K562 (cell line): ENCODE data around the gene ADGRL3. TPM values are rescaled to one million over a fixed set of nuclear protein-coding genes. Genes with fewer than 3 reads are reported as not detected.

Source experiments
- ATAC-seq: fragments of 200-7000 bp; cut with Tn5 transposase; 3 replicates; pipeline ENCODE4 v1.9.1; 2020; ENCODE audit warnings: moderate library complexity
- BruUV-seq: library from RNA; stranded (reverse); fragments of 400-500 nt; replicated peaks from 2 replicates; lab custom pipeline; 2021; lab: Mats Ljungman, UMichigan
- CTCF ChIA-PET: fragments of 300-600 bp; formaldehyde crosslinking; extraction: SDS; loops from one replicate; lab custom pipeline; 2021; ENCODE audit warnings: low intra/inter-chr PET ratio; lab: Yijun Ruan, JAX
- POLR2A ChIA-PET: fragments of 300-600, 350-650 bp; sonication (Branson Sonifier 250); formaldehyde crosslinking; extraction: SDS; loops from one replicate; lab custom pipeline; 2021; ENCODE audit warnings: antibody characterized with exemption, inconsistent platforms; lab: Yijun Ruan, JAX
- DNase-seq, 4 experiments: peaks; one replicate each; pipeline versions ENCODE4 v3.0.0 to v3.0.0-alpha.2; 2011 to 2018; ENCODE audit warnings: low spot score in 3 of 4, mixed read lengths in 3 of 4; ENCODE audit errors: extremely low read depth in 1 of 4
- FAIRE-seq: peaks from 2 replicates; lab custom pipeline; 2011; peaks lifted over from hg19 to GRCh38; lab: Jason Lieb, UNC
- H2AFZ ChIP-seq: 2 replicates; pipeline ENCODE4 v1.6.0; 2011; ENCODE audit warnings: low read depth, low read length, control low read depth, inconsistent platforms
- H3K27ac ChIP-seq: fragments of 200-600 bp; 3 replicates; pipeline ENCODE4 v1.8.0; 2011; ENCODE audit warnings: low read depth, mild to moderate bottlenecking, control low read depth, inconsistent platforms, low read length, moderate library complexity, mixed read lengths; ENCODE audit errors: extremely low read depth
- H3K27me3 ChIP-seq, 2 experiments: fragments of 300-600 bp in 1 of 2; 2 replicates in 1 of 2; 3 replicates in 1 of 2; pipeline versions ENCODE4 v1.6.0 to v1.8.0; 2011; ENCODE audit warnings: inconsistent platforms in 2 of 2, low read length in 2 of 2, mild to moderate bottlenecking in 1 of 2, mixed read lengths in 1 of 2, moderate library complexity in 1 of 2; ENCODE audit not compliant: control insufficient read depth in 2 of 2, insufficient read depth in 2 of 2
- H3K36me3 ChIP-seq: fragments of 300-600 bp; 3 replicates; pipeline ENCODE4 v1.8.0; 2011; ENCODE audit warnings: mild to moderate bottlenecking, low read length, inconsistent platforms; ENCODE audit not compliant: control insufficient read depth, insufficient read depth
- H3K4me1 ChIP-seq, 2 experiments: fragments of 200-600 bp in 1 of 2; replicated peaks in 1 of 2; 2 replicates in 1 of 2; 3 replicates in 1 of 2; pipeline versions ENCODE4 v1.5.1 to v1.8.0; 2011; ENCODE audit warnings: inconsistent platforms in 2 of 2, low read length in 2 of 2, mild to moderate bottlenecking in 1 of 2, mixed read lengths in 1 of 2, moderate library complexity in 1 of 2; ENCODE audit not compliant: control insufficient read depth in 2 of 2, insufficient read depth in 2 of 2
- H3K4me2 ChIP-seq: 2 replicates; pipeline ENCODE4 v1.6.1; 2011; ENCODE audit warnings: low read length, control low read depth, inconsistent platforms, mixed read lengths; ENCODE audit not compliant: insufficient read depth
- H3K4me3 ChIP-seq: fragments of 200-600 bp; sonication (generic), shearing (Covaris generic); 2 replicates; pipeline ENCODE4 v1.5.1; 2016; ENCODE audit warnings: control low read depth, inconsistent platforms
- H3K79me2 ChIP-seq: fragments of 200-600 bp; 3 replicates; pipeline ENCODE4 v1.8.0; 2011; ENCODE audit warnings: low read length, inconsistent platforms; ENCODE audit not compliant: control insufficient read depth, insufficient read depth
- H3K9ac ChIP-seq, 2 experiments: 2 replicates each; pipeline versions ENCODE4 v1.6.0 to v1.6.1; 2011; ENCODE audit warnings: low read depth in 2 of 2, low read length in 2 of 2, control low read depth in 1 of 2, inconsistent platforms in 1 of 2, mild to moderate bottlenecking in 1 of 2, mixed read lengths in 1 of 2; ENCODE audit not compliant: insufficient read depth in 1 of 2
- H3K9me1 ChIP-seq: one replicate; pipeline ENCODE4 v1.6.0; 2011; ENCODE audit warnings: inconsistent platforms, mild to moderate bottlenecking, low read length, moderate library complexity; ENCODE audit not compliant: control insufficient read depth, insufficient read depth
- H3K9me3 ChIP-seq: replicated peaks from 2 replicates; pipeline ENCODE4 v1.5.1; 2011; ENCODE audit warnings: low read depth, low read length, inconsistent platforms; ENCODE audit not compliant: control insufficient read depth, insufficient read depth
- H4K20me1 ChIP-seq: replicated peaks from 2 replicates; pipeline ENCODE4 v1.6.1; 2011; ENCODE audit warnings: low read length, inconsistent platforms, mixed read lengths; ENCODE audit not compliant: control insufficient read depth, insufficient read depth
- HDAC3 ChIP-seq: fragments of 450-650 bp; IDR thresholded peaks from 2 replicates; pipeline ENCODE4 v1.6.1; 2018; ENCODE audit warnings: borderline replicate concordance, mild to moderate bottlenecking, moderate library complexity; ENCODE audit not compliant: partially characterized antibody
- POLR2G ChIP-seq: fragments of 200-400 bp; formaldehyde crosslinking; IDR thresholded peaks from 2 replicates; pipeline ENCODE4 v1.6.1; 2017; ENCODE audit warnings: low read depth, mild to moderate bottlenecking, antibody characterized with exemption, low read length, moderate library complexity
- PTTG1 ChIP-seq: fragments of 450-650 bp; IDR thresholded peaks from 2 replicates; pipeline ENCODE4 v1.6.1; 2016; ENCODE audit warnings: low read depth, mild to moderate bottlenecking, missing genetic modification characterization, missing compliant biosample characterization
- WGBS: fragments of 100-300 bp; shearing (Covaris generic); methylation state at CpG from one replicate; pipeline ENCODE4 v1.1.6; 2016; ENCODE audit warnings: low coverage, mixed read lengths; ENCODE audit not compliant: insufficient coverage; ENCODE audit errors: missing lambda C conversion rate; 5-methylcytosine and 5-hydroxymethylcytosine counted together
- in situ Hi-C: fragments of 300-500 bp; cut with MboI; formaldehyde crosslinking; loops from 4 replicates; pipeline ENCODE4 v1.15.0; 2018; ENCODE audit warnings: inconsistent platforms, mixed read lengths
- intact Hi-C: fragments of 100-400 bp; cut with micrococcal nuclease; formaldehyde crosslinking; loops from 2 replicates; pipeline ENCODE4 v1.14.2; 2022
- polyA plus RNA-seq, 8 experiments: library from polyadenylated mRNA; depleted of rRNA in 4 of 8; stranded (reverse) in 5 of 8; unstranded in 3 of 8; fragments of >200 nt; fragmentation: Nextera tagmentation in 2 of 8; fragmentation: Illumina TruSeq in 1 of 8; extraction: Ambion mirVana in 2 of 8; extraction: Trizol in 1 of 8; gene quantifications; 2 replicates each; pipeline versions ENCODE4 v1.2.1 to v1.2.3, GENCODE V29; 2011 to 2014; ENCODE audit warnings: inconsistent platforms in 1 of 8, missing spikeins in 1 of 8
- total RNA-seq, 7 experiments: library from RNA; depleted of rRNA in 6 of 7; stranded (reverse); fragments of >200 nt in 6 of 7; fragmentation: Illumina TruSeq in 2 of 7; extraction: Trizol in 2 of 7; gene quantifications; 2 replicates each; pipeline versions ENCODE4 v1.2.1 to v1.2.3, GENCODE V29; 2011 to 2021; ENCODE audit warnings: low replicate concordance in 1 of 7
- TF ChIP-seq, protein P1 (sequence below): fragments of 450-650 bp; IDR thresholded peaks from 2 replicates; pipeline ENCODE4 v1.6.1; 2016; ENCODE audit warnings: mild to moderate bottlenecking, moderate library complexity
- TF ChIP-seq, protein P2 (sequence below): fragments of 250-450 bp; sonication (Bioruptor Pico); IDR thresholded peaks from 2 replicates; pipeline ENCODE4 v1.4.0; 2020

ADGRL3 gene
- total and polyA plus RNA-seq, 9 of the 15 experiments (the other 6 are each of a cell fraction or from before 2014, with no cell fraction given), result 0.03 to 0.14 (median 0.04) TPM; not detected in 2

DNA sequence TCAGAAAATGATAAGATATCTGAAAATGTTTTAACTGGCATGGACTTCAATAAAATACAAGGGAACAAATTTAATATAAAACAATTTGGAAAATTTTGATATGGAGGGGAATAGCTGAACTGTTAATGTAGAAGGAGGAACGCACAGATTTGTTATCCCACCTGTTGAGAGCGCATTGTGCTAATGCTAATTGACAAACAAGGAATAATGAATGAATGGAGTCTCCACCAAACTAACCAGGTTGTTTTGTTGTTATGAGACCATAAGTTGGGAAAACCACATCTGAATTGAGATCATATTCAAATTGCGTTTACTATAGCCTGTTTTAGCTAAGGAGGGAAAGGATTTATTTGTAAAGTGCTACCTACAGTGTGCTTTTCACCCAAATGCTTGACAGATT, 195.6 kb downstream of the ADGRL3 start:
- intact Hi-C loops (no loop called here), in situ Hi-C loops (no loop called here)
- FAIRE-seq (no peak), ATAC-seq (no peak), DNase-seq (no peak)
- H3K9me1 ChIP-seq, result no peaks in the 10 kb centered on the region
- ChIA-PET CTCF (no interaction called here), POLR2A (no interaction called here)
- no peaks in the 10 kb centered on the region for H3K27me3 ChIP-seq
- H3K4me2 ChIP-seq, result no peak overlapping the region
- H3K36me3 ChIP-seq, result no peaks in the 10 kb centered on the region
- 0% methylated on average over 3 of the region's 3 CpGs for WGBS
- BruUV-seq, result no TSS peak
- no peaks in the 10 kb centered on the region for H4K20me1 ChIP-seq
- no peak overlapping the region for H3K27ac ChIP-seq
- H3K4me1 ChIP-seq, result no peaks in the 10 kb centered on the region
- H3K9ac ChIP-seq, result no peak overlapping the region
- H3K4me3 ChIP-seq, result no peak overlapping the region
- H2AFZ ChIP-seq, result no peak overlapping the region
- no peaks in the 10 kb centered on the region; the same call in 1 of the 2 replicates for H3K9me3 ChIP-seq
- no peaks in the 10 kb centered on the region for H3K79me2 ChIP-seq
- TF ChIP-seq, protein P1, sequence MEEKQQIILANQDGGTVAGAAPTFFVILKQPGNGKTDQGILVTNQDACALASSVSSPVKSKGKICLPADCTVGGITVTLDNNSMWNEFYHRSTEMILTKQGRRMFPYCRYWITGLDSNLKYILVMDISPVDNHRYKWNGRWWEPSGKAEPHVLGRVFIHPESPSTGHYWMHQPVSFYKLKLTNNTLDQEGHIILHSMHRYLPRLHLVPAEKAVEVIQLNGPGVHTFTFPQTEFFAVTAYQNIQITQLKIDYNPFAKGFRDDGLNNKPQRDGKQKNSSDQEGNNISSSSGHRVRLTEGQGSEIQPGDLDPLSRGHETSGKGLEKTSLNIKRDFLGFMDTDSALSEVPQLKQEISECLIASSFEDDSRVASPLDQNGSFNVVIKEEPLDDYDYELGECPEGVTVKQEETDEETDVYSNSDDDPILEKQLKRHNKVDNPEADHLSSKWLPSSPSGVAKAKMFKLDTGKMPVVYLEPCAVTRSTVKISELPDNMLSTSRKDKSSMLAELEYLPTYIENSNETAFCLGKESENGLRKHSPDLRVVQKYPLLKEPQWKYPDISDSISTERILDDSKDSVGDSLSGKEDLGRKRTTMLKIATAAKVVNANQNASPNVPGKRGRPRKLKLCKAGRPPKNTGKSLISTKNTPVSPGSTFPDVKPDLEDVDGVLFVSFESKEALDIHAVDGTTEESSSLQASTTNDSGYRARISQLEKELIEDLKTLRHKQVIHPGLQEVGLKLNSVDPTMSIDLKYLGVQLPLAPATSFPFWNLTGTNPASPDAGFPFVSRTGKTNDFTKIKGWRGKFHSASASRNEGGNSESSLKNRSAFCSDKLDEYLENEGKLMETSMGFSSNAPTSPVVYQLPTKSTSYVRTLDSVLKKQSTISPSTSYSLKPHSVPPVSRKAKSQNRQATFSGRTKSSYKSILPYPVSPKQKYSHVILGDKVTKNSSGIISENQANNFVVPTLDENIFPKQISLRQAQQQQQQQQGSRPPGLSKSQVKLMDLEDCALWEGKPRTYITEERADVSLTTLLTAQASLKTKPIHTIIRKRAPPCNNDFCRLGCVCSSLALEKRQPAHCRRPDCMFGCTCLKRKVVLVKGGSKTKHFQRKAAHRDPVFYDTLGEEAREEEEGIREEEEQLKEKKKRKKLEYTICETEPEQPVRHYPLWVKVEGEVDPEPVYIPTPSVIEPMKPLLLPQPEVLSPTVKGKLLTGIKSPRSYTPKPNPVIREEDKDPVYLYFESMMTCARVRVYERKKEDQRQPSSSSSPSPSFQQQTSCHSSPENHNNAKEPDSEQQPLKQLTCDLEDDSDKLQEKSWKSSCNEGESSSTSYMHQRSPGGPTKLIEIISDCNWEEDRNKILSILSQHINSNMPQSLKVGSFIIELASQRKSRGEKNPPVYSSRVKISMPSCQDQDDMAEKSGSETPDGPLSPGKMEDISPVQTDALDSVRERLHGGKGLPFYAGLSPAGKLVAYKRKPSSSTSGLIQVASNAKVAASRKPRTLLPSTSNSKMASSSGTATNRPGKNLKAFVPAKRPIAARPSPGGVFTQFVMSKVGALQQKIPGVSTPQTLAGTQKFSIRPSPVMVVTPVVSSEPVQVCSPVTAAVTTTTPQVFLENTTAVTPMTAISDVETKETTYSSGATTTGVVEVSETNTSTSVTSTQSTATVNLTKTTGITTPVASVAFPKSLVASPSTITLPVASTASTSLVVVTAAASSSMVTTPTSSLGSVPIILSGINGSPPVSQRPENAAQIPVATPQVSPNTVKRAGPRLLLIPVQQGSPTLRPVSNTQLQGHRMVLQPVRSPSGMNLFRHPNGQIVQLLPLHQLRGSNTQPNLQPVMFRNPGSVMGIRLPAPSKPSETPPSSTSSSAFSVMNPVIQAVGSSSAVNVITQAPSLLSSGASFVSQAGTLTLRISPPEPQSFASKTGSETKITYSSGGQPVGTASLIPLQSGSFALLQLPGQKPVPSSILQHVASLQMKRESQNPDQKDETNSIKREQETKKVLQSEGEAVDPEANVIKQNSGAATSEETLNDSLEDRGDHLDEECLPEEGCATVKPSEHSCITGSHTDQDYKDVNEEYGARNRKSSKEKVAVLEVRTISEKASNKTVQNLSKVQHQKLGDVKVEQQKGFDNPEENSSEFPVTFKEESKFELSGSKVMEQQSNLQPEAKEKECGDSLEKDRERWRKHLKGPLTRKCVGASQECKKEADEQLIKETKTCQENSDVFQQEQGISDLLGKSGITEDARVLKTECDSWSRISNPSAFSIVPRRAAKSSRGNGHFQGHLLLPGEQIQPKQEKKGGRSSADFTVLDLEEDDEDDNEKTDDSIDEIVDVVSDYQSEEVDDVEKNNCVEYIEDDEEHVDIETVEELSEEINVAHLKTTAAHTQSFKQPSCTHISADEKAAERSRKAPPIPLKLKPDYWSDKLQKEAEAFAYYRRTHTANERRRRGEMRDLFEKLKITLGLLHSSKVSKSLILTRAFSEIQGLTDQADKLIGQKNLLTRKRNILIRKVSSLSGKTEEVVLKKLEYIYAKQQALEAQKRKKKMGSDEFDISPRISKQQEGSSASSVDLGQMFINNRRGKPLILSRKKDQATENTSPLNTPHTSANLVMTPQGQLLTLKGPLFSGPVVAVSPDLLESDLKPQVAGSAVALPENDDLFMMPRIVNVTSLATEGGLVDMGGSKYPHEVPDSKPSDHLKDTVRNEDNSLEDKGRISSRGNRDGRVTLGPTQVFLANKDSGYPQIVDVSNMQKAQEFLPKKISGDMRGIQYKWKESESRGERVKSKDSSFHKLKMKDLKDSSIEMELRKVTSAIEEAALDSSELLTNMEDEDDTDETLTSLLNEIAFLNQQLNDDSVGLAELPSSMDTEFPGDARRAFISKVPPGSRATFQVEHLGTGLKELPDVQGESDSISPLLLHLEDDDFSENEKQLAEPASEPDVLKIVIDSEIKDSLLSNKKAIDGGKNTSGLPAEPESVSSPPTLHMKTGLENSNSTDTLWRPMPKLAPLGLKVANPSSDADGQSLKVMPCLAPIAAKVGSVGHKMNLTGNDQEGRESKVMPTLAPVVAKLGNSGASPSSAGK, result no peak
- no peak for TF ChIP-seq HDAC3
- TF ChIP-seq POLR2G, result no peak
- TF ChIP-seq, protein P2, sequence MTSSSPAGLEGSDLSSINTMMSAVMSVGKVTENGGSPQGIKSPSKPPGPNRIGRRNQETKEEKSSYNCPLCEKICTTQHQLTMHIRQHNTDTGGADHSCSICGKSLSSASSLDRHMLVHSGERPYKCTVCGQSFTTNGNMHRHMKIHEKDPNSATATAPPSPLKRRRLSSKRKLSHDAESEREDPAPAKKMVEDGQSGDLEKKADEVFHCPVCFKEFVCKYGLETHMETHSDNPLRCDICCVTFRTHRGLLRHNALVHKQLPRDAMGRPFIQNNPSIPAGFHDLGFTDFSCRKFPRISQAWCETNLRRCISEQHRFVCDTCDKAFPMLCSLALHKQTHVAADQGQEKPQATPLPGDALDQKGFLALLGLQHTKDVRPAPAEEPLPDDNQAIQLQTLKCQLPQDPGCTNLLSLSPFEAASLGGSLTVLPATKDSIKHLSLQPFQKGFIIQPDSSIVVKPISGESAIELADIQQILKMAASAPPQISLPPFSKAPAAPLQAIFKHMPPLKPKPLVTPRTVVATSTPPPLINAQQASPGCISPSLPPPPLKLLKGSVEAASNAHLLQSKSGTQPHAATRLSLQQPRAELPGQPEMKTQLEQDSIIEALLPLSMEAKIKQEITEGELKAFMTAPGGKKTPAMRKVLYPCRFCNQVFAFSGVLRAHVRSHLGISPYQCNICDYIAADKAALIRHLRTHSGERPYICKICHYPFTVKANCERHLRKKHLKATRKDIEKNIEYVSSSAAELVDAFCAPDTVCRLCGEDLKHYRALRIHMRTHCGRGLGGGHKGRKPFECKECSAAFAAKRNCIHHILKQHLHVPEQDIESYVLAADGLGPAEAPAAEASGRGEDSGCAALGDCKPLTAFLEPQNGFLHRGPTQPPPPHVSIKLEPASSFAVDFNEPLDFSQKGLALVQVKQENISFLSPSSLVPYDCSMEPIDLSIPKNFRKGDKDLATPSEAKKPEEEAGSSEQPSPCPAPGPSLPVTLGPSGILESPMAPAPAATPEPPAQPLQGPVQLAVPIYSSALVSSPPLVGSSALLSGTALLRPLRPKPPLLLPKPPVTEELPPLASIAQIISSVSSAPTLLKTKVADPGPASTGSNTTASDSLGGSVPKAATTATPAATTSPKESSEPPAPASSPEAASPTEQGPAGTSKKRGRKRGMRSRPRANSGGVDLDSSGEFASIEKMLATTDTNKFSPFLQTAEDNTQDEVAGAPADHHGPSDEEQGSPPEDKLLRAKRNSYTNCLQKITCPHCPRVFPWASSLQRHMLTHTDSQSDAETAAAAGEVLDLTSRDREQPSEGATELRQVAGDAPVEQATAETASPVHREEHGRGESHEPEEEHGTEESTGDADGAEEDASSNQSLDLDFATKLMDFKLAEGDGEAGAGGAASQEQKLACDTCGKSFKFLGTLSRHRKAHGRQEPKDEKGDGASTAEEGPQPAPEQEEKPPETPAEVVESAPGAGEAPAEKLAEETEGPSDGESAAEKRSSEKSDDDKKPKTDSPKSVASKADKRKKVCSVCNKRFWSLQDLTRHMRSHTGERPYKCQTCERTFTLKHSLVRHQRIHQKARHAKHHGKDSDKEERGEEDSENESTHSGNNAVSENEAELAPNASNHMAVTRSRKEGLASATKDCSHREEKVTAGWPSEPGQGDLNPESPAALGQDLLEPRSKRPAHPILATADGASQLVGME, result no peak
- TF ChIP-seq PTTG1 (tag), result no peak
